NCI-H226 (cell line): ENCODE data around the gene PDLIM7.

Experiments used
- DNase-seq: peaks from one replicate; pipeline ENCODE4 v3.0.0-alpha.2; 2015

PDLIM7 gene

DNA sequence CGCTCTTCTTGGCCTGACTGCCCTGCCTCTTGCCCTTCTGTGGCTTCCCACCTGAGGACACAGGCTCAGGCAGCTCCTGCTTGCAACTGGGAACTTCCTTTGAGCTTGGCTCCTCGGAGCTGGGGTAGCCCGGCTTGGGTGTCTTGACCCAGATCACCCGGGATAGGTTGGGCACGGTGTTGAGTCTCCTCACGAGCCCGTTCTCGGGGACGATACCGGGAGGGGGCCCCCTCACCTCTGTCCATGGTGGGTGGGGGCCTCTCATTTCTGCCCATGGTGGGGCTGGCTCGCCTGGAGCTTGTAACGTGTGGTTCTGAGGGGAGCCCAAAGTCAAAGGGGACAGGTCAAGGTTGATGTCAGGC lies 27.1 kb upstream of the PDLIM7 start:
- DNase-seq, result no peak

DNA sequence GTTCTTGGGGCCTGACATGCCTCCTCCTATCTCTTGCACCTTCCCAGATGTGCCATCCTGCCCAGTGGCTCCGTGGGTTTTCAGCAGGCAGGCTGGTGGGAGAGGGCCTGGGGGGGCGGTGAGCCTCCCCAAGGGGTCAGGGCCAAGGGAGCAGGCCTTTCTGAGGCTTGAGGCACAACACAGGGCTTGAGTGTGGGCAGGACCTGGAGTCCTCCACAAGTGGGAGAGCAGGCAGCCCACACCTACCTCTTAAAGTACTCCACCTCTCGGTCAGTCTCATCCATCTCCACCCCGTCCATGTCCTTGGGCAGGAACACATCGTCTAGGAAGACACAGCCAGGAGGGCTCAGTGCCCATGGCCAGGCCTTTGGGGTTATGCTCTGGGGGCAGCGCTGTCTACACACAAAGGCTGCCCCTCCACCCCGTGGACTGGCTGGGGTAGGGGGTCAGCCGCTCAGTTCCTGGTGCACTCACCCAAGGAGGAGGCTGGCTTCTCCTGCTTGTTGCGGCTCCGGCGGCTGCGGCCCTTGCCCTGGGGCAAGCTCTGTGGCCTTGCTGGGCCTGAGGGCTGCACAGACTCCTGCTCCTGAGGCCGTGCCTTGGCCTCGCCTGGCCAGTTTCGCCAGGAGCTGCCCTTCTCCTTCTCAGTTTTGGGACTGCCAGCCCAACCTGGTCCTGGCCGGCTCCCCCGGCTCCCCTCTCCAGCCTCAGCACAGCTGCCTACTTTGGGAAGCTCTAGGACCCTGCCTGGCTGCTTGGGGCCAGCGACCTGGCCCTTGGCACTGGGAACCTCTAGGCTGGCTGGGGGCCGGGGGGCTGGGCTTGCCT lies 26.5 kb upstream of the PDLIM7 start:
- DNase-seq, result no peak

DNA sequence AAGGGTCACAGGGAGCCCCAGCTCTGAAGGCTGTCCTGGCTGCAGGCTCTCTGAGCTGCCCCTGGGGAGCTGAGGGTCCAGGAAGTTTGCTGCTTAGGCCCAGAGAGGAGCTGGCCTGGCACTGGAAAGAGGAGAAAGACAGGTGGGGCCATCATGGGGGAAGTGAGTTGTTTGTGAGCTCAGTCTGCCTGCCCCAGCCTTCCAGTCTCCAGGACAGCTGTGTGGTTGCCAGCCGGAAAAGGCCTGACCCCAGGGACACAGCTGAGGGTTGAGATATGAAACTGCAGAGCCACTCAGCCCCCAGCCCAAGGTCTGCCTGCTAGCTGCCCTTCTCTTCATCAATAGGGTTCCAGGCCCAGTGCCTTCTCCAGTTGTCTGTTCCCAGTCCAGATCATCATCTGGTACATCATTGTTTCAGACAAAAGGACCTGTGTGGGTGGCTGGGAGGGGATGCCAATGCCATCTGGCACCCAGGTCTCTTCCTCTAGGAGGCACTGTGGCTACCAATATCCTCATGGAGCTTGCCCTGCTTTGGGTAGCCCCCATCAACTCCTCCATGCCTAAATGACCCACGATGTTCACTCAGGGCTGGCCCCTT lies 23.6 kb upstream of the PDLIM7 start:
- DNase-seq, result no peak

DNA sequence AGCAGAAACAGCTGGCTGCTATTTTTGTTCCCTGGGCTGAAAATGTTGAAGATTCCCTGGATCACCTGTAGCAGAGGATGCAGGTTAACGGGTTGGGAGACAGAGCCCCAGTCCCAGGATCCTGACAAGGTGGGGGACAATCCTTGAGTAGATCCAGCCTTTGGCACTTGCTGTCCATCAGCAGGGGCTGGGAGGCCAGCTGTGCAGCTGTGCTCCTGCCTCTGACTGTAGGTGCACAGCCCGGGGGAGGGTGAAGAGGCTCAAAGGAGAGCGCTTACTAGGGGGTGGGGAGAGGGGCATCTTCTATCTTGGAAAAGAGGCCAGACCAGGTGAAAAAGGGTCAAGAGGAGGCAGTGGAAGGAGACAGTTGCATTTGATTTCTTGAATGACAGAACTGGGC lies 22.9 kb upstream of the PDLIM7 start:
- no peak for DNase-seq

DNA sequence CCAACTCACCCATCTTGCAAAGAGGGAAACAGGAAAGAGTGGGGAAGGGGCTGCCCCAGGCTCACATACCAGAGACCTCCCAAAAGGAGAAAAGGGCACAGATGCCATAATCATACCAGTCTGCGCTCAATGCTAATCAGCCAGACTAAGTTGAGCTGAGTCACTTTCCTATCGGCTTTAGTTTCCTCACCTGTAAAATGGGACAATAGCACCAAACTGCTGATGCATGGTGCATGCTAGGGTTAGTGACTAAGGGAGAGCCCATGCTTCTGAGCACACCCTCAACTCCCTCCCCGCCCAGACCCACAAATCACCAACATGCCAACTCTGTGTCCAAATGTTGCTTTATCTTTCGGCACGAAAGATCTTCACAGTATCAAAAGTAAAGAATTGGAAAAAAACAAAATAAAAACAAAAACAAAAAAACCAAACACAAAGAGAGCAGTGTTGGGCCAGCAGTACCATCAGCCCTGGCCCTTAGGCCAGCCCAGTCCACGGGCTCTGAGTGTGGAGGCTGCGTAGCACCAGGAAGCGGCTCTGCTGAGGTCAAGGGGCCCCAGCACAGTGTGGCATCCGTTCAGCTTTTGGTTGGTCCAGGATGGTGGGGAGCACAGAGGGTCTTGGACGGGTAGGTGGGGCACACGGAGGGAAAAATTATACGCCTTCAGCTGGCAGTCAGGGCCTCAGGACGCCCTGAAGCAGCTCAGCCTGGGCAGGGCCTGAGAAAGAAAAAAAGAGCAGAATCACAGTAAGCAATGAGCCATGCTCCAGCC lies 22.2 kb upstream of the PDLIM7 start:
- no peak for DNase-seq

DNA sequence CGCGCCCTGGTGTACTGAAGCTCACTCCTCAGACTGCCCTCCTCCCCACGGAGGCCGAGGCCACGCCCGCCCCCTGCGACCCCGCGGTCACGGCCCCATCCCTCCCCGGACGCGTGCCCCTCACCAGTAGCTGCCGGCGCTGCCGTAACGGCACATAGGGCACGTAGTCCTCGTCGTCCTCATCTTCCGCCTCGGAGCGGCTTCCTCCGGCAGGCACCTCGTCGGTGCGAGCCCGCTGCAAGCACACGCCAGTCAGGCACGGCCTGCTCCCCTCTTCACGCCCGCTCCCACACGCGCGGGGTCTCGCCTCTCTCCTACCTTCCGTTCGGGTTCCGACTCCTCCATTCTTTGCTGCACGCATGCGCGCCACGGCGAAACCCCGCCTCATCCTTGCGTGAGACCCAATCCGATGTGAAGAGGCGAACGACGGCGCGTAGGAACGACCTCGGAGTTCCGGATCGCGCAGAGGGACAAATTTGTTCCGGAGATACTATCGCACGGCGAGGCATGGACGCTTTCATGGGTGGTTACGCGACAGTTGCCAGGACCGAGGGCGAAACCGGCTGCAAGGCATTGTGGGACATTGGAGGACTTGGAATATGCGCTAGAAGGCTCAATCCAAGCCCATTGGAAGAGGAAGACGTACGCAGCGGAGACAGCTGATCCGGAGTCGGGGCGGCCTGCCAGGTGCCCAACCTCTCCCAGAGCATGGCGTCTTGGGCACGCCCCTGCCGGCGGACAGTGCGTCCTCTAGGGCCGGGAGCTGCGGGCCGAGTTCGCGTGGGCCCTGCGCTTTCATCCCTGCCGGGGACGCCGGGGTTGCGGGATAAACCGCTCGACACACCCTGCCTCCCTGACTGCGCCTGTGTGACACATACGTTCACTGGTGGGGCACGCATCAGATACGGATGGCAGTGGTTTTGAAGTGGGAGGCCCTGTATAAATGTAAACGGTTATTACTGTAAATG lies 19.5 kb upstream of the PDLIM7 start, which contains the start of gene DDX41:
TSS of gene DDX41 (minus strand) at position 361 of the 968 bp plus-strand sequence. CDS start at position 345, 16 bp downstream.
- DNase-seq, result peak; percentile 99

DNA sequence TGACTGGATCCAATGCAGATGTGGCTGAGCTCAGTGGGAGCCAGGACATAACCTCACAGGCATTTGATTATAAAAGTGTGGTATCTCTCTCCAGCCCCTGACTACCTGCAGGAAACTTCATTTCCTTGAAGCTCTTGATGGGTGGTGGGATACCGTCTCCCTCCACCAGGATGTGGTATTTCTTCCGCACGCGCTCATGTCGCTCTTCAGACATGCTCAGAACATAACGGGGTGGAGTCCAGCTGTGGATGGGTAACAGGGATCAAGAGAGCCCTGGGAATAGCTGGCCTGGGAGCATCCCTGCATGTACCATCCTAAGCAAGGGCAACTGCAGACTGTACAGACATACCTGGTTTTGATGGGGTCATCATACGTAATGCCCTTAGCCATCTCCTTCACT lies 18.2 kb upstream of the PDLIM7 start:
- DNase-seq, result no peak

DNA sequence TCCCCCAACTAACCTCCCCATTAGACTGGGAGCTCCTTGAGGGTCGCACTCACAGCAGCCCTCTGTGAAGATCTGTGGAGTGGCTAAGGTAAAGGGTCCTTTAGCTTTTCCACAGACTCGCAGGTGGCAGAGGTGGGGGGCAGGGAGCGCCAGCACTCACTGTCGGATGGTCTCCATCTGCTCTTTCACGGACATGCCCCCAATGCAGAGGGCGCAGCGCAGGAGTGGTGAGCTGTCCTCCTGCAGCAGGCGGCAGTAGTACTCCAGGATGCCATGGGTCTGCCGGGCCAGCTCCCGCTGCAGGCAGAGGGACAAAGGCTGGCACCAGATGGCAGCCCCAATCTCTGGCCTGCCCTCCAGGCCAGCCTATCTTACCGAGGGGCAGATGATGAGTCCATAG lies 17.1 kb upstream of the PDLIM7 start:
- DNase-seq, result no peak

DNA sequence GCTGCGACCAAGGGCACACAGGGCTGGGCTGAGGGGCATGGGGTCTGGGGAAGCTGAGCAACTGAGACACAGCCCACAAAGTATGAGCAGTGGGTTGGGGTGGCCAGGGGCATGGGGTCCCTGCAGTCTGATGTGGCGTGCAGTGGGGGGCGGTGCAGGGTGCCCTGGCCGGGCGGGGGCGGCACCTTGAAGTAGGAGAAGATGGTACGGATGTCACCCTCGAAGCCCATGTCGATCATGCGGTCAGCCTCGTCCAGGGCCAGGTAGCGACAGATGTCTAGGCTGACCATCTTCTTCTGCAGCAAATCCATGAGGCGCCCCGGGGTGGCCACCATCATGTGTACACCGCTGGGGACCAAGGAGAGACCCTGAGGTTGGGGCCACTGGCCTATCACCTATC lies 16.1 kb upstream of the PDLIM7 start:
- no peak for DNase-seq

DNA sequence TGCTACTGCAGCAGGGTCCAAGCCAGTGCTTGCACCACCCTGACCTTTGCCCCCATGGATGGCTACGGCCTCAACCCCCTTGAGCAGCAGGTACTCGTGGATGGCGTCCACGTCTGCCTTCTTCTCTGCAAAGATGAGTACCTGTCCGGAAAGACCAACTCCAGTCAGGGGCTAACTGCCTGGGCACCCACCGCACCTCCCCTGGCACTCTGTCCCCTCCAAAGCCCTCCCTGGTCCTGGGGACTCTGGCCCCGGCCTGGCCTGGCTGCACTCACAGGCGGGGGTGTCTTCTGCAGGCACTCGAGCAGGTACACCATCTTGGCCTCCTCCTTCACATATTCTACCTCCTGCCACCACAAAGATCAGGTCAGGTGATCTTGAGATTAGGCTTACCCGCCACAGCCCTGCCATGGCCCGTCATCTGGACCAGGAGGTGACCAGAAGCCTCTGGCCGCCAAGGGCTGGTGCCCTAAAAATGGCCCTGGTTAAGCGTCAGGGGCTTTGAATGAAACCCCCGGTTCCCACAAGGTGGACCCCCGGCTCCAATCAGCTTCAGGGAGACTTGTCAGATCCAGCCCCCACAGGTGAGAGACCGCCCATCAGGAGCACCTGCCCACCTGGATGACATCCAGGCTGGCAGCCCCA lies 15.5 kb upstream of the PDLIM7 start:
- no peak for DNase-seq

DNA sequence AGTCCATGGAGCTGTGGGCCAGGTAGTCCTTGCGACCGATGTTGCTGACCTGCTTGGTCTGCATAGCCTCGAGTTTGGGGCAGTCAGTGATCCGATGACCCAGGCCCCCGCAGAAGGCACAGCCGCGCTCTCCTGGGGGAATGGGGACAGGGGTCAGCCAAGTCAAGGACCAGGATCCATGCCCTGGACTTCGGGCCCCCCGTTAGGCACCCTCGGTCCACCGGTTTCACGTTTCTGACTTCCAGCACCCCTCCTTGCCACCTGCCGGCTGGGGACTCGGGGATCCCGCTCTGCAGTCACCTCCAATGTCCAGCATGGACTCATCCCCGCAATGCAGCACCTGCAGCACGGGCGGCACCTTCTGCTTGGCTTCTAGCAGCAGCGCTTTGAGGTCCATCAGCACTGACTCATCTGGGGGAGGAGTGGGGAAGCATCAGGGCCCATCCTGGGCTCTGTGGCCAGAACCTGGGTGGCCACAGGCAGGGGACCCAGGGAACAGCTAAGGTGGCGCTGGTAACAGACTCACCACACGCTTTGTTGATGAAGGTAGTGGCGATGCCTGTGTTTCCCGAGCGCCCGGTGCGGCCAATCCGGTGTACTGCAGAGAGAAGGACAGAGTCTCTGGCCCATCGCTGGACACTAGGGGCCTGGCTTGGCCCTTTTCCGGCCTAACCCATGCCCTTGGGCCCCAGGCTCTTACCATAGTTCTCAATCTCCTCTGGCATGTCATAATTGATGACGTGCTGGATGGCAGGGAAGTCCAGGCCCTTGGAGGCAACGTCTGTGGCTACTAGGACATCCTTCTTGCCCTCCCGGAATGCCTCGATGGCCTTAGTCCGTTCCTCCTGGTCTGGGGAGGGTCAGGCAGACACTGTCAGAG lies 14.6 kb upstream of the PDLIM7 start:
- no peak for DNase-seq

DNA sequence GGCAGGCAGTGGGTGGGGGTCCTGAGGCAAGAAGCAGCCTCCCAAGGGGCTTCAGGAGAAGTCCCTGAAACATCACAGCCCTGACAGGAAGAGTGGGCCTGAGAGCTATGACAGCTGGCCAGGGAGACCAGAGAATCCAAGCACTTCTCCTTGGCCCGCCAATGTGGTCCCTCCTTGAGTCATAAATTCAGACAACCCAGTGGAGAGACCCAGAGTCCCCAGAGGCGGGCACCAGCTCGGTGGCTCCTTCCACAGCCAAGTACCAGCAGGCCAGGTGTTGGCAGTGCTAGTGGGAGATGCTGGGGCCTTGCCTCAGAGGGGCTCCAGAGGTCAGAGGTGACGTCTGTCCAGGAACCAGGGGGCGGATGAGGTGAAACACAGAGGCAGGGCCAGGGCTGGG lies 13.8 kb upstream of the PDLIM7 start:
- no peak for DNase-seq

DNA sequence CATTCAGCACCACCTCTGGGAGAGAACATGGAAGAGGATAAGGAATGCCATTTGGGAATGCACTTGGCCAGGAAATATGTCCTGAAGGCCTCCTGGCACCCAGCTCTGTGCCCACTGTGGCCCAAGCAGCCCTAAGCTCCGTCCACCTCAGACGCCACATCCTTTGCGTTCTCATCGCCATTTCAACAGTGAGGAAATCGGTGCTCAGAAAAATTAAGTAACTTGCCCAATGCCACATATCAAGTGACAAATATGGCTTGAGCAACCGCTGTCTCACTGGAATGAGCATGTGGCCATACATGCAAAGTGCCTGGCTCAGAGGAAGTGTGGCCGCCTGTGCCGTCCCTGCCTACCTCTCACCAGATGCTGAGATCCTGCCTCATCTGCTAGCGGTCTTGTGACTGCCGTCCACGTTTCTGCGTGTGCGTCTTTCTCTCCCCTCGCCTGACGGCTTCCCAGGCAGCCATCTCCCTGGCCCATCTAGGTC lies 13.2 kb upstream of the PDLIM7 start:
- DNase-seq, result no peak

DNA sequence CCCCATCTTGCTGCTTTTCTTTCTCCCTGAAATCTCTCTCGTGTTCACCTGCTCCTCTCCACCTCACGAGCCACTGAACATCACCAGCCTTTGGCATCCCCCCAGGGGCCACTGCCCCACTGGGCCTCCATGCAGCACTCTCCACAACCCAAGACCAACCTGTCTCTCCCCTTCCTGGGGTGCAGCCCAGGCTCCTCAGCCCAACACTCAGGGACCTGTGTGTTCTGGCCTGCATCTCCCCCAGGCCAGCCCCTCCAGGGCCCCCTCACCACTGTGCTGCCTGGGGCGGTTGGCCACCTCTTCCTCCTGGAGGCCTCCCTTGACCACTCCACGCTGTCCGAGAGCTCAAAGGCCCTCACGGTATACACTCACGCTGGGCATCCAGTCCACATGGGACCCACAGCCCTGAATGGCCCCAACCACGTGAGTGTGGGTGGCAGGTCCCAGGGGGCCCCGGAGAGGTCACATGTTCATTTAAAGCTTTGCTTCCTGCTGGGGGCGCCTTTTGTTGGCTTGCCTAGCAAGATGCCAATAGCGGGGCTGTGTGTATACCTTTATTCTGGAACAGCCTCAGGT lies 12.7 kb upstream of the PDLIM7 start:
- no peak for DNase-seq

DNA sequence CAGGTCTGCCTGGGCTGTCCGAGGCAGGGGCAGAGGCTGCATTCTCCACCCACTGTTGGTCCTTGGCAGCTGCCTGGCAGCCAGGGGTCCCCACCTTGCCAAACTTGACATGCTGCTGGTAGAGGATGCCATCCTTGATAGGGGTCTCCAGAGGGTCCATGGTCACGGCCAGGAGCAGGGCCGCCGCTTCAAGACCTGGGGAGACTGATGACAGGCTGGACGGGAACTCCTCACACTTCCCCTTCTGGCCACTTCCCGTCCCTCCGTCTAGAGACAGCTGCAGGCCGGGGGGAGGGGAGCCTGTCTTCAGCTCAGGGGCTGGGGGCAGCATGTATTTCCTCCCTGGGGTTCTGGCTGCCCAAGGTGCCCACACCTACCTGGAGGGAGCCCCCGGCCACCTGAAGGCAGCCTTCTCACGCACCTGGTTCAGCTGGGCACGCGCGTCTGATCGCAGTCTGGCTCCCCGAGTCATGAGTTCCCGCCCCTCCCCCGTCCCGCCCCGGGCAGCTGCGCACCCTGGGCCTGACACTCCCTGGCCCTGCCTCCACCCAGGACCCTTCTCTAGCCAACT lies 12.1 kb upstream of the PDLIM7 start, which contains the start of gene DOK3:
TSS of gene DOK3 (minus strand) at position 446 of the 571 bp plus-strand sequence. CDS start at position 160, 286 bp downstream.
- DNase-seq, result no peak

DNA sequence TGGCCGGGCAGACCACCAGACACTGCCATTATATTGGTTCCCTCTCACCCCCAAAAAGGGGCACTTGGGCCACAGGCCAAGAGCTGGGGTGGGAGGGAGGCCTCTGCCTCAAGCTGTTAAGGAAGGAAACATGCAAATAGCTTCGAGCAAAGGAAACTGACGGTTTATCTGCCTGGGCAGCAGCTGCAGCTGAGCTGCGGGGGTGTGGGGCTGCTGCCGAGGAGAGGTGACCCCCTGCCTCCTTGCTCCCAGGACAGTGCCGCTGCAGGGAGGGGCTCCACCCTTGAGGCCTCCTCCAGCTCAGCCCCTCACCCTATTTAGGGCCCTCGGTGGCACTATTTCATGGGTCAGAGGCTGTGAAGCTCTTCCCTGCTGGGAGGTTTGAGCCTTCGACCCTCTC lies 11.4 kb upstream of the PDLIM7 start:
- no peak for DNase-seq

DNA sequence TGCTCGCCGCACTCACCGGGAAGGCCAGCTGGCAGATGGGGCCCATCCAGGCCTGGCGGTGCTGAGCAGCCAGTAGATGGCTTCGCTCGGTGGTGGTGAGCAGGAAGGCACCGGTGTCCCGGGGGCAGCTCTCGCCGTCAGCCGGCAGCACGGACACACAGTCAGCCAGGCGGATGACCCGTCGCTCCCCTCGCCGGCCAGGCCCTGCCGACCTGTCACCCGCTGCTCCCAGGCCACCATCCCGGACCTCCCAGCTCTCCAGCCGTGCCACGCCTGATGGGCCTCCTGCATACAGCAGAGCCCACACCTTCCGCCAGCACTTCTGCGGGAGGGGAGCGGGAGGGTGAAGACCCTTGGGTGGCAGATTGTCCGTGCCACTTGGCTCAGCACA lies 10.8 kb upstream of the PDLIM7 start:
- no peak for DNase-seq

DNA sequence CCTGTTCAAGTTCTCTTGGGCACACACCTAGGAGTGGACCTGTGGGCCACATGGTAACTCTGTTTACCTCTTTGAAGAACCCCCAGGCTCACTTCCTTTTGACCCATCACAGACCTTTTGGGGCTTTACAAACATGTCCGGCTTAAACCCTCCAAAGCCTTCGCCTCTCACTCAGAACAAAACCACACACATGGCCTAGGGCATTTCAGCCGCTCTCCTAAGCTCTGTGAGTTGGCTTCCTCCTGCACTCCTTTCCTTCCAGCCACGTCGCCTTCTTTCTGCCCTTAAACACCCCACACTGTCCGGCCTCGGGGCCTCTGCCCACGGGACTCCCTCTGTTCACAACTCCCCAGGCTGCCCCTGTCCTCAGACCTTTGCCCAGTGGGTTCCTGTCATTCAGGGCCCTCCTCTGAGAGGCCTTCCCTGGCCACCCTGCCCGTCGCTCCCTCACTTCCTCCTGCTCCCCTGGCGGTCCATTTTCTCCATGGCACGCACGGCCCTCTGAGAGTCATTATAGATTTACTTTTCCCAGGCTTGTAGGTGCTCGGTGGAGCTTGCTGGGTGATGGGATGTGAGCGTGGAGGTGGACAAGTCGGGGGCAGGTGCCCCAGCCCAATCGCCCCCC lies 10.3 kb upstream of the PDLIM7 start:
- no peak for DNase-seq

DNA sequence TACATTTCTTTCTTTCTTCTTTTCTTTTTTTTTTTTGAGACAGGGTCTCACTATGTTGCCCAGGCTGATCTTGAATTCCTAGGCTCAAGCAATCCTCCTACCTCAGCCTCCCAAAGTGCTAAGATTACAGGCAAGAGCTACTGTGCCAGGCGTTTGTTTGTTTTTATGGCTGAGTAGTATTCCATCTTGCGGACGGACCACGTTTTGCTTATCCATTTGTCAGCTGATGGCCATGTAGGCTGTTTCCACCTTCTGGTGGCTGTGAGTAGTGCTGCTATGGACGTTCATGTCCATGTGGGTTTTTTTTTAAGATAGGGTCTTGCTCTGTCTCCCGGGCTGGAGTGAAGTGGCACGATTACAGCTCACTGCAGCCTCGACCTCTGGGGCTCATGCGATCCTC lies 9.8 kb upstream of the PDLIM7 start:
- no peak for DNase-seq

DNA sequence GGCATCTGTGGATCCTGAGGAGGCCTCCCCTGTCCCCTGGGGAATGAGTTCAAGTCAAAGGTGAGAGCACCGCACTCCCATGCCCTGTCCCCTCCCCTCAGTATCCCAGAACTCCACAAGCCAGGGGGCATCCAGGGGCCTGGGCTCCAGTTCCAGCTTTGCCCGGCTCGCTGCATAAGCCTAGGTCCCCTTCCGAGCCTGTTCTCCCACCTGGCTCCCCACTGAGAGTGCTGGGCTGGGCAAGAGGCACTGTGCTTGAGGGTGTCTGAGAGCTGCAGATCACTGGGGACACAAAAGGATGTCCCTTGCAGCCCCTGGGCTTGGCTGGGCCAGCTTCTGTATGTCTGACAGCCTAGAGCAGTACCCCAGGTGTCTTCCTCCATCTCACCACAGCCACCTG lies 7.7 kb upstream of the PDLIM7 start:
- no peak for DNase-seq
